Stimulated activated memory B cell treated with anti-CD40 and anti-IgM and Interleukin-4, amounts not matched to agents 10 μg/mL and 1 μg/mL and 100 μg/mL, for 72 hours (primary cell): ENCODE measurements around the gene CADM2.

Source experiments
- ATAC-seq: fragments of 150-1000 bp; cut with Tn5 transposase; 2 replicates; pipeline ENCODE4 v1.10.0; 2021
- H3K27ac Mint-ChIP-seq: one replicate; pipeline ENCODE4 v1.8.0; 2022; ENCODE audit warnings: mild to moderate bottlenecking, mixed read lengths
- H3K27me3 Mint-ChIP-seq: one replicate; pipeline ENCODE4 v1.8.0; 2022; ENCODE audit warnings: mixed read lengths
- H3K36me3 Mint-ChIP-seq: one replicate; pipeline ENCODE4 v1.8.0; 2022; ENCODE audit warnings: mixed read lengths
- H3K4me1 Mint-ChIP-seq: one replicate; pipeline ENCODE4 v1.8.0; 2022; ENCODE audit warnings: mixed read lengths
- H3K4me3 Mint-ChIP-seq: one replicate; pipeline ENCODE4 v1.8.0; 2022; ENCODE audit warnings: mild to moderate bottlenecking, moderate library complexity, mixed read lengths
- H3K9me3 Mint-ChIP-seq: one replicate; pipeline ENCODE4 v1.8.0; 2022; ENCODE audit warnings: mixed read lengths

Gene CADM2

GRCh38 chr3:85355572-85355971 is 396.8 kb downstream of the CADM2 start:
- Mint-ChIP-seq H3K4me3 (no peak overlapping the region), H3K27ac (no peak overlapping the region), H3K9me3 (no peaks in the 10 kb centered on the region), H3K4me1 (no peaks in the 10 kb centered on the region), H3K36me3 (no peaks in the 10 kb centered on the region), H3K27me3 (no peaks in the 10 kb centered on the region)
- no peak for ATAC-seq

- Mint-ChIP-seq H3K9me3 (no peaks in the 10 kb centered on the region), H3K27me3 (no peaks in the 10 kb centered on the region), H3K4me3 (no peak overlapping the region), H3K27ac (no peak overlapping the region), H3K4me1 (no peaks in the 10 kb centered on the region), H3K36me3 (no peaks in the 10 kb centered on the region)
- ATAC-seq: peak; percentile 48
Observed at GRCh38 chr3:85360742-85361387, 402.1 kb downstream of the CADM2 start.

GRCh38 chr3:85364296-85364909 is 405.6 kb downstream of the CADM2 start:
- H3K27me3 Mint-ChIP-seq: no peaks in the 10 kb centered on the region
- no peak for ATAC-seq
- H3K4me1 Mint-ChIP-seq: no peaks in the 10 kb centered on the region
- H3K36me3 Mint-ChIP-seq: no peaks in the 10 kb centered on the region
- H3K4me3 Mint-ChIP-seq: no peak overlapping the region
- no peaks in the 10 kb centered on the region for H3K9me3 Mint-ChIP-seq
- H3K27ac Mint-ChIP-seq: no peak overlapping the region

- ATAC-seq: no peak
- H3K36me3 Mint-ChIP-seq: no peaks in the 10 kb centered on the region
- H3K4me1 Mint-ChIP-seq: no peaks in the 10 kb centered on the region
- no peaks in the 10 kb centered on the region for H3K27me3 Mint-ChIP-seq
- no peak overlapping the region for H3K4me3 Mint-ChIP-seq
- H3K9me3 Mint-ChIP-seq: no peaks in the 10 kb centered on the region
- no peak overlapping the region for H3K27ac Mint-ChIP-seq
Observed at GRCh38 chr3:85370341-85370740, 411.6 kb downstream of the CADM2 start.

- Mint-ChIP-seq H3K4me1 (no peaks in the 10 kb centered on the region), H3K36me3 (no peaks in the 10 kb centered on the region), H3K27ac (no peak overlapping the region), H3K4me3 (no peak overlapping the region), H3K27me3 (no peaks in the 10 kb centered on the region), H3K9me3 (no peaks in the 10 kb centered on the region)
- no peak for ATAC-seq
Observed at GRCh38 chr3:85376131-85376530, 417.3 kb downstream of the CADM2 start.

- Mint-ChIP-seq H3K36me3 (no peaks in the 10 kb centered on the region), H3K9me3 (no peaks in the 10 kb centered on the region), H3K27ac (no peak overlapping the region), H3K4me1 (no peaks in the 10 kb centered on the region), H3K4me3 (no peak overlapping the region), H3K27me3 (no peaks in the 10 kb centered on the region)
- no peak for ATAC-seq
Observed at GRCh38 chr3:85377115-85377514, 418.3 kb downstream of the CADM2 start.

GRCh38 chr3:85384372-85384771 is 425.6 kb downstream of the CADM2 start:
- Mint-ChIP-seq H3K9me3 (no peaks in the 10 kb centered on the region), H3K27me3 (no peaks in the 10 kb centered on the region), H3K27ac (no peak overlapping the region), H3K4me3 (no peak overlapping the region), H3K4me1 (no peaks in the 10 kb centered on the region), H3K36me3 (no peaks in the 10 kb centered on the region)
- no peak for ATAC-seq

GRCh38 chr3:85387913-85388505 is 429.2 kb downstream of the CADM2 start:
- no peaks in the 10 kb centered on the region for H3K9me3 Mint-ChIP-seq
- H3K4me1 Mint-ChIP-seq: no peaks in the 10 kb centered on the region
- no peaks in the 10 kb centered on the region for H3K36me3 Mint-ChIP-seq
- H3K4me3 Mint-ChIP-seq: no peak overlapping the region
- no peak for ATAC-seq
- H3K27me3 Mint-ChIP-seq: no peaks in the 10 kb centered on the region
- H3K27ac Mint-ChIP-seq: no peak overlapping the region

- Mint-ChIP-seq H3K4me1 (no peaks in the 10 kb centered on the region), H3K9me3 (peaks cover 4% of the 10 kb centered on the region), H3K4me3 (no peak overlapping the region), H3K27me3 (no peaks in the 10 kb centered on the region), H3K36me3 (no peaks in the 10 kb centered on the region), H3K27ac (no peak overlapping the region)
- no peak for ATAC-seq
Observed at GRCh38 chr3:85394424-85394823, 435.6 kb downstream of the CADM2 start.

- Mint-ChIP-seq H3K36me3 (no peaks in the 10 kb centered on the region), H3K4me1 (no peaks in the 10 kb centered on the region), H3K27me3 (no peaks in the 10 kb centered on the region), H3K27ac (no peak overlapping the region), H3K9me3 (peaks cover 4% of the 10 kb centered on the region), H3K4me3 (no peak overlapping the region)
- no peak for ATAC-seq
Observed at GRCh38 chr3:85397434-85397833, 438.6 kb downstream of the CADM2 start.

- H3K36me3 Mint-ChIP-seq: no peaks in the 10 kb centered on the region
- peaks cover 3% of the 10 kb centered on the region for H3K9me3 Mint-ChIP-seq
- H3K27ac Mint-ChIP-seq: no peak overlapping the region
- no peak overlapping the region for H3K4me3 Mint-ChIP-seq
- no peaks in the 10 kb centered on the region for H3K4me1 Mint-ChIP-seq
- ATAC-seq: no peak
- H3K27me3 Mint-ChIP-seq: no peaks in the 10 kb centered on the region
Observed at GRCh38 chr3:85426121-85426520, 467.3 kb downstream of the CADM2 start.

- Mint-ChIP-seq H3K27me3 (no peaks in the 10 kb centered on the region), H3K36me3 (no peaks in the 10 kb centered on the region), H3K4me1 (no peaks in the 10 kb centered on the region), H3K27ac (no peak overlapping the region), H3K4me3 (no peak overlapping the region), H3K9me3 (peaks cover 3% of the 10 kb centered on the region)
- ATAC-seq: no peak
Observed at GRCh38 chr3:85427467-85427866, 468.7 kb downstream of the CADM2 start.

GRCh38 chr3:85432081-85432480 is 473.3 kb downstream of the CADM2 start:
- H3K4me1 Mint-ChIP-seq: no peaks in the 10 kb centered on the region
- no peak overlapping the region for H3K4me3 Mint-ChIP-seq
- H3K9me3 Mint-ChIP-seq: peaks cover 9% of the 10 kb centered on the region
- H3K27me3 Mint-ChIP-seq: no peaks in the 10 kb centered on the region
- no peak overlapping the region for H3K27ac Mint-ChIP-seq
- H3K36me3 Mint-ChIP-seq: no peaks in the 10 kb centered on the region
- ATAC-seq: no peak

- Mint-ChIP-seq H3K4me1 (no peaks in the 10 kb centered on the region), H3K27ac (no peak overlapping the region), H3K36me3 (no peaks in the 10 kb centered on the region), H3K4me3 (no peak overlapping the region), H3K9me3 (peaks cover 9% of the 10 kb centered on the region), H3K27me3 (no peaks in the 10 kb centered on the region)
- ATAC-seq: no peak
Observed at GRCh38 chr3:85433319-85433718, 474.5 kb downstream of the CADM2 start.

- Mint-ChIP-seq H3K36me3 (no peaks in the 10 kb centered on the region), H3K27me3 (no peaks in the 10 kb centered on the region), H3K4me3 (no peak overlapping the region), H3K27ac (no peak overlapping the region), H3K4me1 (no peaks in the 10 kb centered on the region), H3K9me3 (no peaks in the 10 kb centered on the region)
- no peak for ATAC-seq
Observed at GRCh38 chr3:85455561-85456200, 496.9 kb downstream of the CADM2 start.

- no peaks in the 10 kb centered on the region for H3K36me3 Mint-ChIP-seq
- H3K27ac Mint-ChIP-seq: no peak overlapping the region
- ATAC-seq: no peak
- H3K4me3 Mint-ChIP-seq: no peak overlapping the region
- H3K27me3 Mint-ChIP-seq: no peaks in the 10 kb centered on the region
- H3K9me3 Mint-ChIP-seq: no peaks in the 10 kb centered on the region
- no peaks in the 10 kb centered on the region for H3K4me1 Mint-ChIP-seq
Observed at GRCh38 chr3:85474241-85474640, 515.5 kb downstream of the CADM2 start.
